ENCODE results near the gene EPHA1. TPM values are rescaled to one million over a fixed set of nuclear protein-coding genes. Genes with fewer than 3 reads are reported as not detected.

Gene EPHA1
- total RNA-seq, 1 experiment from 2014 or later = 0.39 TPM

DNA sequence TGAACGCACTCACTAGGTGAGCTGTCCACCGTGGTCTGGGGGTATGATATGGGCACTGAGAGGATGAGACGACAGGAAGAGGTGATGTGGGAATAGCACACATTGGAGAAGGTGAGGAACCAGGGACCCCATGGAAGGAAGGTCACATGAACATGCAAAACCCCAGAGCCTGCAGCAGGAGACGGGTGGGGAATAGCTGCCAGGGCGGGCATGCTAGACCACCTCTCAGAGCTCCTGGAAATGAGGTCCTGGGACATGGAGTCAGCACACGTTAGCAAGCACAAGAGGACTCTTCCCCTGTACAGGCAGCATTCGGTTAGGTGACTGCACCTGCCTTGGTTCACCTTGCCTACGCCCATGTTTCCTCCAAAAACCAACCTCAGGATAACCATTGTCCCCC, 54.3 kb downstream of the EPHA1 start:
- CTCF ChIA-PET = no interaction called here
- ATAC-seq (no peak), DNase-seq (ENCODE audit: low read depth, low spot score) (no peak)
- intact Hi-C loops (cut with micrococcal nuclease; ENCODE audit: unreplicated experiment) (no loop called here), in situ Hi-C loops (cut with HindIII; ENCODE audit: low pct_unique_long_range_greater_than_20kb, low sequenced_read_pairs) (no loop called here)
- TF ChIP-seq CTCF (IDR thresholded peaks at IDR 0.05) (no peak), SIN3A (IDR thresholded peaks at IDR 0.05; ENCODE audit: borderline replicate concordance, insufficient read depth, low read depth, low read length) (no peak), POLR2AphosphoS5 (IDR thresholded peaks at IDR 0.05; ENCODE audit: low read depth, low read length) (no peak), TCF7L2 (IDR thresholded peaks at IDR 0.05; ENCODE audit: low read depth, low read length) (no peak), REST (IDR thresholded peaks at IDR 0.05; ENCODE audit: insufficient read depth in 1 of 2, low read depth in 2 of 2, low read length in 1 of 2) (no peak)
- Histone ChIP-seq H3K27me3 (ENCODE audit: control insufficient read depth, insufficient read depth, low read length) (no peaks in the 10 kb centered on the region; the same call in 1 of the 2 replicates), H3K36me3 (ENCODE audit: control insufficient read depth, insufficient read depth, low read length) (no peaks in the 10 kb centered on the region), H3K4me3 (ENCODE audit: low read depth in 2 of 2, low read length in 2 of 2) (no peak overlapping the region), H3K27ac (ENCODE audit: low read length) (no peak overlapping the region), H3K9me3 (ENCODE audit: control insufficient read depth, insufficient read depth, low read depth, low read length) (no peaks in the 10 kb centered on the region), H3K4me1 (ENCODE audit: control insufficient read depth, insufficient read depth, low read length) (no peaks in the 10 kb centered on the region)
- no TSS peak for BruUV-seq (replicated peaks)
- POLR2A ChIA-PET = no interaction called here

- no peak for TF ChIP-seq TCF7L2 (IDR thresholded peaks at IDR 0.05; ENCODE audit: low read depth, low read length)
- no peak for TF ChIP-seq POLR2AphosphoS5 (IDR thresholded peaks at IDR 0.05; ENCODE audit: low read depth, low read length)
- no peak for TF ChIP-seq REST (IDR thresholded peaks at IDR 0.05; ENCODE audit: insufficient read depth in 1 of 2, low read depth in 2 of 2, low read length in 1 of 2)
- intact Hi-C loops (cut with micrococcal nuclease; ENCODE audit: unreplicated experiment) (no loop called here), in situ Hi-C loops (cut with HindIII; ENCODE audit: low pct_unique_long_range_greater_than_20kb, low sequenced_read_pairs) (no loop called here)
- no peak for ATAC-seq
- POLR2A ChIA-PET = no interaction called here
- no peak for DNase-seq (ENCODE audit: low read depth, low spot score)
- H3K27ac ChIP-seq (ENCODE audit: low read length) = no peak overlapping the region
- CTCF ChIA-PET = no interaction called here
- H3K9me3 ChIP-seq (ENCODE audit: control insufficient read depth, insufficient read depth, low read depth, low read length) = no peaks in the 10 kb centered on the region
- no peaks in the 10 kb centered on the region for H3K4me1 ChIP-seq (ENCODE audit: control insufficient read depth, insufficient read depth, low read length)
- H3K27me3 ChIP-seq (ENCODE audit: control insufficient read depth, insufficient read depth, low read length) = peaks cover 10% of the 10 kb centered on the region
- H3K4me3 ChIP-seq (ENCODE audit: low read depth in 2 of 2, low read length in 2 of 2) = no peak overlapping the region
- no TSS peak for BruUV-seq (replicated peaks)
- no peaks in the 10 kb centered on the region for H3K36me3 ChIP-seq (ENCODE audit: control insufficient read depth, insufficient read depth, low read length)
Observed at GRCh38 chr7:143352531-143353002, 56.1 kb downstream of the EPHA1 start.

Measured in Panc1 (cell line).